ENCODE data around the gene ADAP2.

DNA sequence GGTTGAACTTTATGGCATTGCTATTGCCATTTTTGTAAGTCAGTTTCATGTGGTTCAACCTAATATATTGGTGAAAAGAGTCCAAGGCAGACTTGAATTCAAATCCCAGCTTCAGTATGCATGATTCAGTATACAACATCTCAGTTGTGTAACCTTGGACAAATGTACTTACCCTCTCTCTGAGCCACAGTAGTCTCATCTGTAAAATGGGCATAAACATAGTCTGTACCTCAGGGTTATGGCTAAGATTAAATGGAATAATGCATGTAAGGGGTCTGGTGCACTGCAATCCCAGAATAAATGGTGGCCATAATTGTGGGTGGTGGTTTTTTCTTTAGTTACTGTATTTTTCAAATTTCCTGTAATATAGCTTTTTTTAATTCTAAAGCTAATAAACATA lies 4.7 kb upstream of the ADAP2 start:
- TF ChIP-seq EZH2 (optimal IDR thresholded peaks at IDR 0.05; ENCODE audit: low read depth, low read length): no peak
- TF ChIP-seq, protein P1, sequence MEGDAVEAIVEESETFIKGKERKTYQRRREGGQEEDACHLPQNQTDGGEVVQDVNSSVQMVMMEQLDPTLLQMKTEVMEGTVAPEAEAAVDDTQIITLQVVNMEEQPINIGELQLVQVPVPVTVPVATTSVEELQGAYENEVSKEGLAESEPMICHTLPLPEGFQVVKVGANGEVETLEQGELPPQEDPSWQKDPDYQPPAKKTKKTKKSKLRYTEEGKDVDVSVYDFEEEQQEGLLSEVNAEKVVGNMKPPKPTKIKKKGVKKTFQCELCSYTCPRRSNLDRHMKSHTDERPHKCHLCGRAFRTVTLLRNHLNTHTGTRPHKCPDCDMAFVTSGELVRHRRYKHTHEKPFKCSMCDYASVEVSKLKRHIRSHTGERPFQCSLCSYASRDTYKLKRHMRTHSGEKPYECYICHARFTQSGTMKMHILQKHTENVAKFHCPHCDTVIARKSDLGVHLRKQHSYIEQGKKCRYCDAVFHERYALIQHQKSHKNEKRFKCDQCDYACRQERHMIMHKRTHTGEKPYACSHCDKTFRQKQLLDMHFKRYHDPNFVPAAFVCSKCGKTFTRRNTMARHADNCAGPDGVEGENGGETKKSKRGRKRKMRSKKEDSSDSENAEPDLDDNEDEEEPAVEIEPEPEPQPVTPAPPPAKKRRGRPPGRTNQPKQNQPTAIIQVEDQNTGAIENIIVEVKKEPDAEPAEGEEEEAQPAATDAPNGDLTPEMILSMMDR (IDR thresholded peaks at IDR 0.05; ENCODE audit: low read length): no peak

Data from MM.1S (cell line).